ENCODE results near the gene PLPP4. TPM values are rescaled to one million over a fixed set of nuclear protein-coding genes. Genes with fewer than 3 reads are reported as not detected.

The PLPP4 gene
- total RNA-seq, 4 donors from 2014 or later: 0.60 TPM; not detected in 3

GRCh38 chr10:120543291-120543690, 86.3 kb downstream of the PLPP4 start:
- no peaks in the 10 kb centered on the region for H3K27me3 ChIP-seq
- no peaks in the 10 kb centered on the region for H3K4me1 ChIP-seq
- H3K27ac ChIP-seq: no peak overlapping the region
- DNase-seq (ENCODE audit: low spot score in 2 of 2): no peak
- H3K9me3 ChIP-seq: no peaks in the 10 kb centered on the region
- no peaks in the 10 kb centered on the region for H3K36me3 ChIP-seq
- WGBS: 87% methylated on average over 2 of the region's 2 CpGs
- H3K4me3 ChIP-seq: no peak overlapping the region
- TF ChIP-seq POLR2A (IDR thresholded peaks at IDR 0.05): no peak
- no peak for TF ChIP-seq CTCF (IDR thresholded peaks at IDR 0.05)

- Histone ChIP-seq H3K27ac (no peak overlapping the region), H3K9me3 (no peaks in the 10 kb centered on the region), H3K36me3 (no peaks in the 10 kb centered on the region), H3K4me1 (no peaks in the 10 kb centered on the region), H3K27me3 (no peaks in the 10 kb centered on the region), H3K4me3 (no peak overlapping the region)
- no peak for DNase-seq (ENCODE audit: low spot score in 2 of 2)
- 82% methylated on average over 4 of the region's 4 CpGs for WGBS
- no peak for TF ChIP-seq CTCF (IDR thresholded peaks at IDR 0.05)
- TF ChIP-seq POLR2A (IDR thresholded peaks at IDR 0.05): no peak
- TF ChIP-seq POLR2AphosphoS5 (IDR thresholded peaks at IDR 0.05): no peak
- no peak for TF ChIP-seq EP300 (IDR thresholded peaks at IDR 0.05)
Measured at GRCh38 chr10:120548210-120548609, 91.2 kb downstream of the PLPP4 start.

GRCh38 chr10:120552262-120552661, 95.2 kb downstream of the PLPP4 start:
- 83% methylated on average over 2 of the region's 2 CpGs for WGBS
- peaks cover 8% of the 10 kb centered on the region for H3K9me3 ChIP-seq
- TF ChIP-seq POLR2A (IDR thresholded peaks at IDR 0.05) (no peak), POLR2AphosphoS5 (IDR thresholded peaks at IDR 0.05) (no peak), CTCF (IDR thresholded peaks at IDR 0.05) (no peak), EP300 (IDR thresholded peaks at IDR 0.05) (no peak)

GRCh38 chr10:120553911-120554310, 96.9 kb downstream of the PLPP4 start:
- TF ChIP-seq EP300 (IDR thresholded peaks at IDR 0.05): no peak
- no peak for TF ChIP-seq CTCF (IDR thresholded peaks at IDR 0.05)
- no peak for TF ChIP-seq POLR2AphosphoS5 (IDR thresholded peaks at IDR 0.05)
- no peak for TF ChIP-seq POLR2A (IDR thresholded peaks at IDR 0.05)
- no peaks in the 10 kb centered on the region for H3K27me3 ChIP-seq
- WGBS: 98% methylated on average over 2 of the region's 2 CpGs
- no peak overlapping the region for H3K27ac ChIP-seq
- H3K36me3 ChIP-seq: no peaks in the 10 kb centered on the region
- no peak overlapping the region for H3K4me3 ChIP-seq
- H3K4me1 ChIP-seq: no peaks in the 10 kb centered on the region
- DNase-seq (ENCODE audit: low spot score in 2 of 2): no peak
- H3K9me3 ChIP-seq: peaks cover 8% of the 10 kb centered on the region

More at GRCh38 chr10:120552262-120552661, 95.2 kb downstream of the PLPP4 start:
- Histone ChIP-seq H3K4me1 (no peaks in the 10 kb centered on the region), H3K27me3 (no peaks in the 10 kb centered on the region), H3K4me3 (no peak overlapping the region), H3K27ac (no peak overlapping the region), H3K36me3 (no peaks in the 10 kb centered on the region)
- no peak for DNase-seq (ENCODE audit: low spot score in 2 of 2)

- no peak for DNase-seq (ENCODE audit: low spot score in 2 of 2)
- no peak overlapping the region for H3K27ac ChIP-seq
- H3K9me3 ChIP-seq: peaks cover 8% of the 10 kb centered on the region
- no peak overlapping the region for H3K4me3 ChIP-seq
- no peaks in the 10 kb centered on the region for H3K4me1 ChIP-seq
- H3K36me3 ChIP-seq: no peaks in the 10 kb centered on the region
- WGBS: 69% methylated on average over 4 of the region's 4 CpGs
- no peaks in the 10 kb centered on the region for H3K27me3 ChIP-seq
- TF ChIP-seq EP300 (IDR thresholded peaks at IDR 0.05) (no peak), POLR2A (IDR thresholded peaks at IDR 0.05) (no peak), CTCF (IDR thresholded peaks at IDR 0.05) (no peak), POLR2AphosphoS5 (IDR thresholded peaks at IDR 0.05) (no peak)
Measured at GRCh38 chr10:120555436-120555835, 98.4 kb downstream of the PLPP4 start.

Measured in suprapubic skin (tissue), 4 donors.